CD4-positive, alpha-beta T cell (primary cell): ENCODE data around the gene JCAD. TPM values are rescaled to one million over a fixed set of nuclear protein-coding genes. Genes with fewer than 3 reads are reported as not detected.

Experiments
- ATAC-seq: fragments of 200-7000 bp; cut with Tn5 transposase; one replicate; pipeline ENCODE4 v1.10.0; 2022; ENCODE audit warnings: mild to moderate bottlenecking; ENCODE audit not compliant: poor library complexity
- CTCF ChIA-PET: fragments of 350-600 bp; sonication (Branson Sonifier 250); formaldehyde crosslinking; loops from one replicate; lab custom pipeline; 2021; ENCODE audit warnings: antibody characterized with exemption, inconsistent platforms; lab: Charles Lee
- POLR2A ChIA-PET: fragments of 350-600 bp; sonication (Branson Sonifier 250); formaldehyde crosslinking; loops from one replicate; lab custom pipeline; 2021; ENCODE audit warnings: antibody characterized with exemption, inconsistent platforms; lab: Charles Lee
- DNase-seq, 14 experiments: peaks; one replicate each; pipeline ENCODE4 v3.0.0-alpha.2; 2013 to 2020; ENCODE audit warnings: mixed read lengths in 2 of 14
- H3K27ac ChIP-seq, 2 donors: one replicate each; pipeline versions ENCODE4 v1.5.1 to v1.7.0; 2013; ENCODE audit warnings: low read length in 2 of 2, low read depth in 1 of 2, mild to moderate bottlenecking in 1 of 2
- H3K27me3 ChIP-seq, 2 experiments: 1 replicate in 1 of 2; 2 replicates in 1 of 2; pipeline versions ENCODE4 v1.6.1 to v1.7.0; 2013; ENCODE audit warnings: low read length in 2 of 2, control low read depth in 1 of 2, mild to moderate bottlenecking in 1 of 2, moderate library complexity in 1 of 2; ENCODE audit not compliant: insufficient read depth in 2 of 2, control insufficient read depth in 1 of 2
- H3K36me3 ChIP-seq: one replicate; pipeline ENCODE4 v1.6.1; 2013; ENCODE audit warnings: low read length, control low read depth; ENCODE audit not compliant: insufficient read depth
- H3K4me1 ChIP-seq: one replicate; pipeline ENCODE4 v1.6.1; 2013; ENCODE audit warnings: low read length, control low read depth; ENCODE audit not compliant: insufficient read depth
- H3K4me3 ChIP-seq: one replicate; pipeline ENCODE4 v1.5.1; 2013; ENCODE audit warnings: mild to moderate bottlenecking, low read length, moderate library complexity
- H3K9me3 ChIP-seq, 2 experiments: 1 replicate in 1 of 2; 2 replicates in 1 of 2; pipeline versions ENCODE4 v1.6.1 to v1.7.0; 2013; ENCODE audit warnings: low read length in 2 of 2, mild to moderate bottlenecking in 2 of 2, control low read depth in 1 of 2, moderate library complexity in 1 of 2; ENCODE audit not compliant: control insufficient read depth in 1 of 2, insufficient read depth in 1 of 2
- H3K27ac Mint-ChIP-seq: one replicate; pipeline ENCODE4 v1.8.0; 2020; ENCODE audit warnings: mixed read lengths
- H3K27me3 Mint-ChIP-seq: one replicate; pipeline ENCODE4 v1.8.0; 2021; ENCODE audit warnings: mixed read lengths
- H3K36me3 Mint-ChIP-seq: one replicate; pipeline ENCODE4 v1.8.0; 2021; ENCODE audit warnings: low read depth, mixed read lengths
- H3K4me1 Mint-ChIP-seq: one replicate; pipeline ENCODE4 v1.8.0; 2021; ENCODE audit warnings: low read depth, mixed read lengths
- H3K4me3 Mint-ChIP-seq: one replicate; pipeline ENCODE4 v1.8.0; 2020; ENCODE audit warnings: mild to moderate bottlenecking, mixed read lengths
- H3K9me3 Mint-ChIP-seq: one replicate; pipeline ENCODE4 v1.8.0; 2020; ENCODE audit warnings: mixed read lengths
- intact Hi-C, 2 experiments: fragments of 100-400 bp; cut with DNase I in 1 of 2; cut with micrococcal nuclease in 1 of 2; formaldehyde crosslinking; loops; one replicate each; pipeline versions ENCODE4 v1.15.1 to v1.9.0; 2023 to 2025; cut with DNase I, micrococcal nuclease
- polyA plus RNA-seq, 2 donors: library from polyadenylated mRNA; unstranded; fragments of 120-200 nt; gene quantifications; one replicate each; pipeline ENCODE4 v1.2.1, GENCODE V29; 2013
- total RNA-seq, 174 experiments: library from RNA in 2 of 174; stranded (reverse) in 2 of 174; gene quantifications; one replicate each; pipeline ENCODE4 v1.2.3 and lab custom pipeline; 2021 to 2026
- TF ChIP-seq, protein P1 (sequence below): fragments of 200-600 bp; IDR thresholded peaks from one replicate; pipeline ENCODE4 v1.8.0; 2022; ENCODE audit warnings: antibody characterized with exemption, mild to moderate bottlenecking

The JCAD gene, protein sequence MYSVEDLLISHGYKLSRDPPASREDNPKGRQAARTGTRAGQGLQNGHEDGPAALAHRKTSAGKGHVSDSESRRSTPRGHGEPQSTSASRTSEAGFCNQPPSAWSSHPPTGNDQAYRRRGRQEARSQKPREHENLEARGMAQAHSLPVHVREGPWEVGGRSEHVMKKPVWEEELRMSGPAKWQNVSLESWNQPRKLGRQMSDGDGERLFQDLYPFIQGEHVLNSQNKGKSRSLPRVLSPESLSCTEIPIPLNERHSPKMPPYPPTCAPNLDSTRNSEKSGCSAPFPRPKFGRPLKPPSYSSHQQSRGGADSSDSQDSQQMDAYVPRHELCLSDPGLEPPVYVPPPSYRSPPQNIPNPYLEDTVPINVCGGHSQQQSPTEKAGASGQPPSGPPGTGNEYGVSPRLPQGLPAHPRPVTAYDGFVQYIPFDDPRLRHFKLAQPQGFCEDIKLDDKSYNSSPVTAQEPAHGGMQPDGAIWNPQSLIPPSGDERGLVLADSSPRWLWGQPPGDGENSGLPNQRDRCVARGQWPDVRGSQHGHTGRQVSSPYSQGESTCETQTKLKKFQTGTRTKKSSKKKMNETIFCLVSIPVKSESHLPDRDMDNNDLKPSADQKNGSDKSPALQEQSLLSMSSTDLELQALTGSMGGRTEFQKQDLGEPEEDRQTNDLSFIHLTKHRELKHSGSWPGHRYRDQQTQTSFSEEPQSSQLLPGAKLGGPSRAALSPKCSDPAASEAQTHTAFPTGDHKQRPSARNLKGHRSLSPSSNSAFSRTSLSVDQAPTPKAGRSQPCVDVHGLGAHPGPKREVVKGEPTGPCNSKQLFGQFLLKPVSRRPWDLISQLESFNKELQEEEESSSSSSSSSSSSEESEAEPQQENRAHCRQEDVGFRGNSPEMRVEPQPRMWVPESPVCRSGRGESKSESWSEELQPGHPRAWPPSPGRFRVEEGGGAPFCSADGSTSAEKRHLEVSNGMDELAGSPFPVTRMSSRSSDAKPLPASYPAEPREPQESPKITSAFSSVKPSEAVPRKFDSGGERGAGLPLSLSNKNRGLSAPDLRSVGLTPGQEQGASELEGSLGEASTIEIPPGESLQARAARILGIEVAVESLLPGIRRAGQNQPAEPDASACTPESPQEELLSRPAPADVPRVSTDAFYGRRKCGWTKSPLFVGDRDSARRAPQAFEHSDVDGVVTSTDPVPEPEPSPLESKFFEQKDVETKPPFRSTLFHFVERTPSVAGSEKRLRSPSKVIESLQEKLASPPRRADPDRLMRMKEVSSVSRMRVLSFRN (N-terminal part only)
- total RNA-seq: not detected
- polyA plus RNA-seq (2013, experiment 1 of 2): not detected
- polyA plus RNA-seq (2013, experiment 2 of 2): 0.73 TPM
- total RNA-seq (lab: John Stamatoyannopoulos, UW): 0 to 0.47 (median 0) reads per million in 172 experiments

DNA sequence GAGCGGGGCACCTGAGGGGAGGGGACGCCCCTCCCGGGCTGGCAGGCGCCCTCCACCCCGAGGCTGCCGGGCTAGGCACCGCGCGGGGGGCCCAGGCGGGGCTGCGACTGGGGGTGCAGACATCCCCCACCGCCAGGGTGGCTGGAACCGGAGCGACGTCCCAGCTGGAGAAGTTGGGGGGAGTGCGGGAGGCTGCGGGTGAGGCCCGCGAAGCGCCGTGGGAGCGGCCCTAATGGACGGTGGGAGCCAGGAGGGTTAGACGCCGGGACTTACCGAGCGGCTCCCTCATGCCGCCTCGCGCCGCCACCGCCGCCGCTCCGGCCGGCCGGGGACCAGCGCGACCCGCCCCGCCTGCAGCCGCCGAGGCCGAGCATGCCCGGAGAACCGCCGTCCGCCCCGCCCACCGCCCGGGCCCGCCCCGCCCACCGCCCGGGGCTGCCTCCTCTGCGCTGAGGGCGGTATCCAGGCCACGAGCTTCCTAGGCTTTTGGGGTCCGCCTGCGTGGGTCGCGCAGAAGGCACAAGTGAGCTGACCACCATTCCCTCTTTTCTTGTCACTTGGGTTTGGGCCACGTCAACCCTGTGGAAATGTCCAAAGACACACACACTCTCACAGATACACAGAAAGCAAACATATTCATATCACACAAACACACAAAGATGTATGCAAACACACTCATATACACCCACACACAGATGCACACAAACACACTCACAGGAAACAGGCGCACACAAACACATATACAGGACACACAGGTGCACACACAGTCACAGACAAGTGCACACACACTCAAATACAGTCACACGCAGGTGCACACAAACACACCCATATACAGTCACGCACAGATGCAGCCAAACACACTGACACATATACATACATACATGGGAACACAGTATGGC is at the start of gene JCAD:
Gene JCAD (minus strand): TSS at position 378 of the 899 bp plus-strand sequence. CDS start 11,774 bp downstream, outside the sequence.
- H3K27me3 Mint-ChIP-seq: peaks cover 87% of the 10 kb centered on the region
- no peak within 1 kb of the TSS for H3K27ac Mint-ChIP-seq
- no peaks in the 10 kb centered on the region for H3K36me3 Mint-ChIP-seq
- peaks cover 5% of the 10 kb centered on the region for H3K4me1 Mint-ChIP-seq
- Histone ChIP-seq H3K27me3 (peaks cover 33 to 71% of the 10 kb centered on the region in 2 experiments), H3K9me3 (peaks cover 0 to 6% of the 10 kb centered on the region in 2 experiments), H3K4me3 (no peak within 1 kb of the TSS), H3K4me1 (peaks cover 10% of the 10 kb centered on the region), H3K27ac (no peak within 1 kb of the TSS), H3K36me3 (no peaks in the 10 kb centered on the region)
- H3K4me3 Mint-ChIP-seq: peak within 1 kb of the TSS; percentile 28
- ATAC-seq: peak; percentile 71
- ChIA-PET POLR2A (interaction anchor here (0.5 kb wide), 1 partner anchor 32 kb away, joined by 3 read pairs; no protein-coding TSS in a partner anchor), CTCF (no interaction called here)
- TF ChIP-seq, protein P1, sequence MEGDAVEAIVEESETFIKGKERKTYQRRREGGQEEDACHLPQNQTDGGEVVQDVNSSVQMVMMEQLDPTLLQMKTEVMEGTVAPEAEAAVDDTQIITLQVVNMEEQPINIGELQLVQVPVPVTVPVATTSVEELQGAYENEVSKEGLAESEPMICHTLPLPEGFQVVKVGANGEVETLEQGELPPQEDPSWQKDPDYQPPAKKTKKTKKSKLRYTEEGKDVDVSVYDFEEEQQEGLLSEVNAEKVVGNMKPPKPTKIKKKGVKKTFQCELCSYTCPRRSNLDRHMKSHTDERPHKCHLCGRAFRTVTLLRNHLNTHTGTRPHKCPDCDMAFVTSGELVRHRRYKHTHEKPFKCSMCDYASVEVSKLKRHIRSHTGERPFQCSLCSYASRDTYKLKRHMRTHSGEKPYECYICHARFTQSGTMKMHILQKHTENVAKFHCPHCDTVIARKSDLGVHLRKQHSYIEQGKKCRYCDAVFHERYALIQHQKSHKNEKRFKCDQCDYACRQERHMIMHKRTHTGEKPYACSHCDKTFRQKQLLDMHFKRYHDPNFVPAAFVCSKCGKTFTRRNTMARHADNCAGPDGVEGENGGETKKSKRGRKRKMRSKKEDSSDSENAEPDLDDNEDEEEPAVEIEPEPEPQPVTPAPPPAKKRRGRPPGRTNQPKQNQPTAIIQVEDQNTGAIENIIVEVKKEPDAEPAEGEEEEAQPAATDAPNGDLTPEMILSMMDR: no peak
- intact Hi-C loops: loop anchor here in 1 of 2 experiments (5.0 kb wide), 1 partner anchor 37 kb away; no protein-coding TSS in a partner anchor
- no peaks in the 10 kb centered on the region for H3K9me3 Mint-ChIP-seq
- DNase-seq: peak in 12 of 14 experiments; percentile 12 to 66 (median 40)

DNA sequence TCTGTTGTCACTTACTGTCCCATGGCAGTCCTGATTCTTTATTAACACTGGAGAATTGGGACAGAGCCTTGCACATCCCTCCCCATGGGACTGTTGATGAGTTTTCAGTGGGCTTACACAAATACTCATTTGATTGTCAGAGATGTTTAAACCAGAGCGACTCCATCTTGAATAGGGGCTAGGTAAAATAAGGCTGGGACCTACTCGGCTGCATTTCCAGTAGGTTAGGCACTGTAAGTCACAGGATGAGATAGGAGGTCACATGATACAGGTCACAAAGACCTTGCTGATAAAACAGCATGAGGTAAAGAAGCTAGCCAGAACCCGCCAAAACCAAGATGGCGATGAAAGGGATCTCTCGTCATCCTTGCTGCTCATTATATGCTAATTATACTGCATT is 47.6 kb upstream of the JCAD start:
- POLR2A ChIA-PET: no interaction called here
- DNase-seq: no peak
- no peak overlapping the region for H3K4me3 Mint-ChIP-seq
- no peaks in the 10 kb centered on the region for H3K9me3 ChIP-seq
- no peaks in the 10 kb centered on the region for H3K4me1 ChIP-seq
- CTCF ChIA-PET: no interaction called here
- intact Hi-C loops: no loop called here
- H3K4me3 ChIP-seq: no peak overlapping the region
- TF ChIP-seq, protein P1: no peak
- ATAC-seq: no peak
- no peak overlapping the region for H3K27ac ChIP-seq
- no peaks in the 10 kb centered on the region for H3K4me1 Mint-ChIP-seq
- H3K27me3 ChIP-seq: peaks cover 0 to 2% of the 10 kb centered on the region in 2 experiments
- H3K27ac Mint-ChIP-seq: no peak overlapping the region
- no peaks in the 10 kb centered on the region for H3K36me3 Mint-ChIP-seq
- peaks cover 59% of the 10 kb centered on the region for H3K27me3 Mint-ChIP-seq
- no peaks in the 10 kb centered on the region for H3K36me3 ChIP-seq
- no peaks in the 10 kb centered on the region for H3K9me3 Mint-ChIP-seq
